ENCODE results near the gene PDCD11. TPM values are rescaled to one million over a fixed set of nuclear protein-coding genes. Genes with fewer than 3 reads are reported as not detected.

Gene PDCD11
- total and polyA plus RNA-seq, 5 donors from 2014 or later, result 7.1 to 26.9 (median 9.5) TPM

GRCh38 chr10:103440416-103440815, 44.0 kb downstream of the PDCD11 start:
- ATAC-seq (ENCODE audit: low read depth in 2 of 2) (no peak), DNase-seq (no peak)
- H3K27ac ChIP-seq (ENCODE audit: insufficient read depth, low read length, poor library complexity, severe bottlenecking), result no peak overlapping the region
- H3K36me3 ChIP-seq (ENCODE audit: control insufficient read depth, insufficient read depth, low read length), result peaks cover 77% of the 10 kb centered on the region
- H3K9me3 ChIP-seq (ENCODE audit: control insufficient read depth in 2 of 2, low read length in 2 of 2), result no peaks in the 10 kb centered on the region
- Mint-ChIP-seq H3K27ac (no peak overlapping the region), H3K9me3 (no peaks in the 10 kb centered on the region), H3K4me3 (peak overlapping the region in 1 of 4 donors; percentile 11), H3K4me1 (peaks cover 0 to 6% (median 5%) of the 10 kb centered on the region in 4 donors), H3K36me3 (peaks cover 50% of the 10 kb centered on the region), H3K27me3 (no peaks in the 10 kb centered on the region)
- no peaks in the 10 kb centered on the region for H3K4me1 ChIP-seq (ENCODE audit: control insufficient read depth, insufficient read depth, low read length, poor library complexity, severe bottlenecking)
- no peak overlapping the region for H3K4me3 ChIP-seq (ENCODE audit: low read depth, low read length)
- H3K27me3 ChIP-seq (ENCODE audit: control insufficient read depth, insufficient read depth, low read length), result no peaks in the 10 kb centered on the region

- ATAC-seq (ENCODE audit: low read depth in 2 of 2) (no peak), DNase-seq (no peak)
- no peak overlapping the region for H3K4me3 Mint-ChIP-seq
- H3K27me3 Mint-ChIP-seq, result no peaks in the 10 kb centered on the region
- Histone ChIP-seq H3K27me3 (ENCODE audit: control insufficient read depth, insufficient read depth, low read length) (no peaks in the 10 kb centered on the region), H3K27ac (ENCODE audit: insufficient read depth, low read length, poor library complexity, severe bottlenecking) (no peak overlapping the region), H3K9me3 (ENCODE audit: control insufficient read depth in 2 of 2, low read length in 2 of 2) (no peaks in the 10 kb centered on the region), H3K4me3 (ENCODE audit: low read depth, low read length) (no peak overlapping the region), H3K36me3 (ENCODE audit: control insufficient read depth, insufficient read depth, low read length) (peaks cover 80% of the 10 kb centered on the region), H3K4me1 (ENCODE audit: control insufficient read depth, insufficient read depth, low read length, poor library complexity, severe bottlenecking) (no peaks in the 10 kb centered on the region)
- peaks cover 53% of the 10 kb centered on the region for H3K36me3 Mint-ChIP-seq
- H3K4me1 Mint-ChIP-seq, result peaks cover 0 to 10% (median 6%) of the 10 kb centered on the region in 4 donors
- H3K27ac Mint-ChIP-seq, result peak overlapping the region in 2 of 3 donors; percentile 14 to 20
- H3K9me3 Mint-ChIP-seq, result no peaks in the 10 kb centered on the region
Observed at GRCh38 chr10:103441206-103441605, 44.8 kb downstream of the PDCD11 start.

GRCh38 chr10:103441611-103442010, 45.2 kb downstream of the PDCD11 start:
- H3K4me1 Mint-ChIP-seq, result peaks cover 0 to 13% (median 8%) of the 10 kb centered on the region in 4 donors
- Histone ChIP-seq H3K9me3 (ENCODE audit: control insufficient read depth in 2 of 2, low read length in 2 of 2) (no peaks in the 10 kb centered on the region), H3K4me1 (ENCODE audit: control insufficient read depth, insufficient read depth, low read length, poor library complexity, severe bottlenecking) (no peaks in the 10 kb centered on the region), H3K27me3 (ENCODE audit: control insufficient read depth, insufficient read depth, low read length) (no peaks in the 10 kb centered on the region), H3K4me3 (ENCODE audit: low read depth, low read length) (no peak overlapping the region), H3K36me3 (ENCODE audit: control insufficient read depth, insufficient read depth, low read length) (peaks cover 84% of the 10 kb centered on the region), H3K27ac (ENCODE audit: insufficient read depth, low read length, poor library complexity, severe bottlenecking) (no peak overlapping the region)
- peaks cover 53% of the 10 kb centered on the region for H3K36me3 Mint-ChIP-seq
- no peak overlapping the region for H3K4me3 Mint-ChIP-seq
- DNase-seq (no peak), ATAC-seq (ENCODE audit: low read depth in 2 of 2) (no peak)
- H3K27ac Mint-ChIP-seq, result peak overlapping the region in 1 of 3 donors; percentile 20
- no peaks in the 10 kb centered on the region for H3K9me3 Mint-ChIP-seq
- no peaks in the 10 kb centered on the region for H3K27me3 Mint-ChIP-seq

GRCh38 chr10:103442031-103442461, 45.6 kb downstream of the PDCD11 start:
- no peak overlapping the region for H3K27ac Mint-ChIP-seq

GRCh38 chr10:103443475-103444185, 47.2 kb downstream of the PDCD11 start:
- Mint-ChIP-seq H3K4me3 (no peak overlapping the region), H3K27ac (peak overlapping the region in 1 of 3 donors; percentile 46), H3K27me3 (no peaks in the 10 kb centered on the region), H3K4me1 (peaks cover 0 to 28% (median 14%) of the 10 kb centered on the region in 4 donors), H3K9me3 (no peaks in the 10 kb centered on the region), H3K36me3 (peaks cover 48% of the 10 kb centered on the region)
- Histone ChIP-seq H3K4me3 (ENCODE audit: low read depth, low read length) (no peak overlapping the region), H3K27ac (ENCODE audit: insufficient read depth, low read length, poor library complexity, severe bottlenecking) (no peak overlapping the region), H3K4me1 (ENCODE audit: control insufficient read depth, insufficient read depth, low read length, poor library complexity, severe bottlenecking) (peaks cover 9% of the 10 kb centered on the region), H3K9me3 (ENCODE audit: control insufficient read depth in 2 of 2, low read length in 2 of 2) (no peaks in the 10 kb centered on the region), H3K27me3 (ENCODE audit: control insufficient read depth, insufficient read depth, low read length) (no peaks in the 10 kb centered on the region), H3K36me3 (ENCODE audit: control insufficient read depth, insufficient read depth, low read length) (peaks cover 83% of the 10 kb centered on the region)
- ATAC-seq (ENCODE audit: low read depth in 2 of 2) (no peak), DNase-seq (no peak)

More at GRCh38 chr10:103442031-103442461, 45.6 kb downstream of the PDCD11 start:
- Histone ChIP-seq H3K27me3 (ENCODE audit: control insufficient read depth, insufficient read depth, low read length) (no peaks in the 10 kb centered on the region), H3K4me3 (ENCODE audit: low read depth, low read length) (no peak overlapping the region), H3K27ac (ENCODE audit: insufficient read depth, low read length, poor library complexity, severe bottlenecking) (no peak overlapping the region), H3K36me3 (ENCODE audit: control insufficient read depth, insufficient read depth, low read length) (peaks cover 85% of the 10 kb centered on the region), H3K9me3 (ENCODE audit: control insufficient read depth in 2 of 2, low read length in 2 of 2) (no peaks in the 10 kb centered on the region), H3K4me1 (ENCODE audit: control insufficient read depth, insufficient read depth, low read length, poor library complexity, severe bottlenecking) (no peaks in the 10 kb centered on the region)
- ATAC-seq (ENCODE audit: low read depth in 2 of 2) (no peak), DNase-seq (no peak)
- Mint-ChIP-seq H3K9me3 (no peaks in the 10 kb centered on the region), H3K27me3 (no peaks in the 10 kb centered on the region), H3K4me3 (no peak overlapping the region), H3K36me3 (peaks cover 51% of the 10 kb centered on the region), H3K4me1 (peaks cover 0 to 16% (median 9%) of the 10 kb centered on the region in 4 donors)

GRCh38 chr10:103444478-103444877, 48.1 kb downstream of the PDCD11 start:
- peaks cover 0 to 37% (median 23%) of the 10 kb centered on the region in 4 donors for H3K4me1 Mint-ChIP-seq
- peaks cover 52% of the 10 kb centered on the region for H3K36me3 Mint-ChIP-seq
- H3K27me3 Mint-ChIP-seq, result no peaks in the 10 kb centered on the region
- Histone ChIP-seq H3K4me3 (ENCODE audit: low read depth, low read length) (no peak overlapping the region), H3K27ac (ENCODE audit: insufficient read depth, low read length, poor library complexity, severe bottlenecking) (no peak overlapping the region), H3K36me3 (ENCODE audit: control insufficient read depth, insufficient read depth, low read length) (peaks cover 85% of the 10 kb centered on the region), H3K9me3 (ENCODE audit: control insufficient read depth in 2 of 2, low read length in 2 of 2) (no peaks in the 10 kb centered on the region), H3K4me1 (ENCODE audit: control insufficient read depth, insufficient read depth, low read length, poor library complexity, severe bottlenecking) (peaks cover 18% of the 10 kb centered on the region), H3K27me3 (ENCODE audit: control insufficient read depth, insufficient read depth, low read length) (no peaks in the 10 kb centered on the region)
- no peak for DNase-seq
- H3K27ac Mint-ChIP-seq, result peak overlapping the region in 1 of 3 donors; percentile 65
- peak overlapping the region in 1 of 4 donors; percentile 24 for H3K4me3 Mint-ChIP-seq
- no peak for ATAC-seq (ENCODE audit: low read depth in 2 of 2)
- H3K9me3 Mint-ChIP-seq, result no peaks in the 10 kb centered on the region

- peaks cover 0 to 46% (median 32%) of the 10 kb centered on the region in 4 donors for H3K4me1 Mint-ChIP-seq
- Histone ChIP-seq H3K9me3 (ENCODE audit: control insufficient read depth in 2 of 2, low read length in 2 of 2) (no peaks in the 10 kb centered on the region), H3K4me3 (ENCODE audit: low read depth, low read length) (no peak overlapping the region), H3K36me3 (ENCODE audit: control insufficient read depth, insufficient read depth, low read length) (peaks cover 82% of the 10 kb centered on the region), H3K27ac (ENCODE audit: insufficient read depth, low read length, poor library complexity, severe bottlenecking) (peak overlapping the region; percentile 23), H3K4me1 (ENCODE audit: control insufficient read depth, insufficient read depth, low read length, poor library complexity, severe bottlenecking) (peaks cover 27% of the 10 kb centered on the region), H3K27me3 (ENCODE audit: control insufficient read depth, insufficient read depth, low read length) (no peaks in the 10 kb centered on the region)
- peaks cover 0 to 2% (median 0%) of the 10 kb centered on the region in 7 donors for H3K9me3 Mint-ChIP-seq
- ATAC-seq (ENCODE audit: low read depth in 2 of 2) (no peak), DNase-seq (no peak)
- H3K36me3 Mint-ChIP-seq, result peaks cover 48% of the 10 kb centered on the region
- no peak overlapping the region for H3K4me3 Mint-ChIP-seq
- no peaks in the 10 kb centered on the region for H3K27me3 Mint-ChIP-seq
- peak overlapping the region in 1 of 3 donors; percentile 9 for H3K27ac Mint-ChIP-seq
Observed at GRCh38 chr10:103445366-103445765, 48.9 kb downstream of the PDCD11 start.

All from CD4-positive, CD25-positive, alpha-beta regulatory T cell (primary cell).